ENCODE measurements around the gene VILL. TPM values are rescaled to one million over a fixed set of nuclear protein-coding genes. Genes with fewer than 3 reads are reported as not detected.

The VILL gene
- total and polyA plus RNA-seq, 10 of the 15 experiments (the other 5 are each of a cell fraction or from before 2014, with no cell fraction given), result 0.15 to 5.4 (median 2.1) TPM; not detected in 1

DNA sequence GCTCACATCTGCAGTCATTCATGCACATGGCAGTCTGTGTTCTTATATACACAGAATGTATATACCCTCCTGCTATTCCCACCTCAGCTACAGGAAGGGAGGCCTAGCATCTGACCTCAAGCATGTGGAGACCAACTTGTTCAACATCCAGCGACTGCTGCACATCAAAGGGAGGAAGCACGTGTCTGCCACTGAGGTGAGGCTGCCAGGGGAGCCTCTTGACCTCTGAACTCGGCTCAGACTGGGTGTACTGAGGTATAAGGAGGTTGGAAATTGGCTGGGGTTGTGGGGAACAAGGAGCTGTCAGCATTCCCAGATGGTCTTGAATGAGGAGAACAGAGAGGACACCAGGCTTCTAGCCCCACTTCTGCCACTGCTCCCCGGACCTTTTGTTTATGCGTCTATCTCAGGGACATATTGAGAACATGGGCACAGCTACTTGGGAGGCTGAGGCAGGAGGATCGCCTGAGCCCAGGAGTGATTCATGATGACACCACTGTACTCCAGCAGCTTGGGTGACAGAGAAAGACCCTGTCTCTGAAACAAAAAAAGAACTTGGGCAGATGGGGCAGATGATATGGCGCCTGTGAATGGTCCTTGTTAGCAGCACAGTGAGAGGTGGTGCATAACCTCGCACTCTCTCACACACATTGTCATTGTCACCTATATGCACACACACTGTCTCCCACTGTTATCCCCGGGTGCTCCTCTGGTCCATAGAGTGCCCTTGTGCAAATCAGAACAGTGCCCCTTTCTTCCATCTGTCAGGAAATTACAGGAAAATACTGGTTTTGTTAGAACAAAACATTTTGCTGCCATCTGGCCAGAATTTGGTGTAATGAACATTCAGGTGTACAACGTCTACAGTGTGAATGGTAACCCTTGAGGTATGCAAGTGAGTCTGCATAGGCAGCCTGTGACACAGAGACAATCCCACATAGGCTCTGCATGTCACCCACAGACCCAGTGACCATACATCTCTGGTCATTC lies 5.4 kb downstream of the VILL start:
- ATAC-seq (no peak), FAIRE-seq (no peak), DNase-seq (ENCODE audit: low read depth, low spot score) (no peak)
- Histone ChIP-seq H3K4me1 (ENCODE audit: control insufficient read depth, insufficient read depth, low read length) (peaks cover 17% of the 10 kb centered on the region), H3K79me2 (ENCODE audit: control insufficient read depth, insufficient read depth, low read length) (no peaks in the 10 kb centered on the region; the same call in 1 of the 2 replicates), H3K9ac (ENCODE audit: control insufficient read depth, insufficient read depth, low read length) (no peak overlapping the region), H3K36me3 (ENCODE audit: control insufficient read depth in 2 of 2, insufficient read depth in 2 of 2, low read length in 1 of 2) (peaks cover 0 to 3% of the 10 kb centered on the region in 2 experiments; a peak in 2 of 4 replicates), H4K20me1 (ENCODE audit: control insufficient read depth, insufficient read depth) (no peaks in the 10 kb centered on the region), H3K4me3 (0 out of 2 replicates have a peak overlapping the region, but pooled peaks have one; percentile 65), H3K27ac (ENCODE audit: control insufficient read depth, insufficient read depth) (no peak overlapping the region), H2AFZ (ENCODE audit: control insufficient read depth, low read depth, low read length) (no peak overlapping the region), H3K9me3 (replicated peaks; ENCODE audit: control insufficient read depth, insufficient read depth, low read length) (no peaks in the 10 kb centered on the region), H3K27me3 (replicated peaks in 1 of 2; ENCODE audit: control insufficient read depth in 2 of 2, insufficient read depth in 2 of 2, low read length in 1 of 2) (no peaks in the 10 kb centered on the region), H3K4me2 (ENCODE audit: control insufficient read depth, insufficient read depth) (peak overlapping the region; percentile 73; the same call in 1 of the 2 replicates)
- BruUV-seq (replicated peaks), result no TSS peak
- intact Hi-C loops (cut with micrococcal nuclease; ENCODE audit: unreplicated experiment) (loop anchor here (2.0 kb wide), 1 partner anchor 21 kb away; no protein-coding TSS in a partner anchor), in situ Hi-C loops (cut with MboI) (no loop called here)
- 90% methylated on average over 10 of the region's 10 CpGs for WGBS (ENCODE audit: insufficient coverage, insufficient replicate concordance, low lambda C conversion rate, missing lambda C conversion rate)
- ChIA-PET POLR2A (interaction anchor here (1.1 kb wide), 2 partner anchors 26 to 169 kb away, joined by 3 read pairs; no protein-coding TSS in a partner anchor), RAD21 (ENCODE audit: unreplicated experiment) (interaction anchor here (1.1 to 1.4 kb wide), 2 partner anchors 22 to 350 kb away, joined by 3 to 9 read pairs; no protein-coding TSS in a partner anchor), CTCF (interaction anchor here (0.6 to 2.0 kb wide), 27 partner anchors 8 to 501 kb away, joined by 3 to 7 read pairs (median 4); partner anchors contain the start of genes EXOG and OXSR1), SMC1A (ENCODE audit: uncharacterized antibody, unreplicated experiment) (interaction anchor here (0.7 to 2.0 kb wide), 5 partner anchors 10 to 141 kb away, joined by 3 to 10 read pairs (median 3); no protein-coding TSS in a partner anchor)
- no peak for TF ChIP-seq KLF5 (IDR thresholded peaks at IDR 0.05; ENCODE audit: partially characterized antibody)
- TF ChIP-seq CEBPB (IDR thresholded peaks at IDR 0.05; ENCODE audit: borderline replicate concordance in 1 of 2, low read depth in 2 of 2, low read length in 2 of 2), result no peak
- TF ChIP-seq ATF7 (IDR thresholded peaks at IDR 0.05; ENCODE audit: low read depth), result no peak
- no peak for TF ChIP-seq RB1 (IDR thresholded peaks at IDR 0.05; ENCODE audit: borderline replicate concordance)
- no peak for TF ChIP-seq NR2C1 (IDR thresholded peaks at IDR 0.05)
- TF ChIP-seq BHLHE40 (IDR thresholded peaks at IDR 0.05; ENCODE audit: borderline replicate concordance in 1 of 2, low read depth in 2 of 2, low read length in 1 of 2), result no peak
- TF ChIP-seq CBX5 (IDR thresholded peaks at IDR 0.05; ENCODE audit: low read depth), result no peak
- TF ChIP-seq ESRRA (IDR thresholded peaks at IDR 0.05; ENCODE audit: low read length), result no peak
- TF ChIP-seq MAX (IDR thresholded peaks at IDR 0.05; ENCODE audit: low read depth, low read length), result no peak
- no peak for TF ChIP-seq CREM (IDR thresholded peaks at IDR 0.05; ENCODE audit: low read depth)
- no peak for TF ChIP-seq RBBP5 (conservative IDR thresholded peaks at IDR 0.05)
- no peak for TF ChIP-seq CBFB (IDR thresholded peaks at IDR 0.05; ENCODE audit: low read depth)
- TF ChIP-seq MYC (IDR thresholded peaks at IDR 0.05; ENCODE audit: insufficient read depth, insufficient read length, insufficient replicate concordance, low read length, severe bottlenecking), result no peak
- no peak for TF ChIP-seq MXI1 (IDR thresholded peaks at IDR 0.05; ENCODE audit: low read depth, low read length)
- TF ChIP-seq RCOR1 (conservative IDR thresholded peaks at IDR 0.05; ENCODE audit: low read depth, low read length), result no peak; the same call in 1 of the 2 replicates
- no peak for TF ChIP-seq PAX5 (IDR thresholded peaks at IDR 0.05; ENCODE audit: borderline replicate concordance, low read depth, low read length)
- no peak for TF ChIP-seq ZNF384 (IDR thresholded peaks at IDR 0.05; ENCODE audit: borderline replicate concordance, low read depth, low read length)
- TF ChIP-seq MTA2 (IDR thresholded peaks at IDR 0.05; ENCODE audit: low read depth), result no peak
